BJ (cell line): ENCODE data around the gene MEIS1. TPM values are rescaled to one million over a fixed set of nuclear protein-coding genes. Genes with fewer than 3 reads are reported as not detected.

Experiments
- CTCF ChIA-PET: fragments of 350-600 bp; formaldehyde crosslinking; extraction: SDS; loops from one replicate; lab custom pipeline; 2021; ENCODE audit warnings: antibody characterized with exemption, inconsistent platforms; lab: Yijun Ruan, JAX
- POLR2A ChIA-PET: fragments of 300-600 bp; sonication (Branson Sonifier 250); formaldehyde crosslinking; extraction: SDS; loops from one replicate; lab custom pipeline; 2021; ENCODE audit warnings: antibody characterized with exemption; lab: Charles Lee
- DNase-seq: peaks from one replicate; pipeline ENCODE4 v3.0.0-alpha.2; 2011; ENCODE audit warnings: low read depth
- H3K27me3 ChIP-seq: 2 replicates; pipeline ENCODE4 v1.6.0; 2011; ENCODE audit warnings: low read length; ENCODE audit not compliant: control insufficient read depth, insufficient read depth
- H3K36me3 ChIP-seq: 2 replicates; pipeline ENCODE4 v1.5.1; 2011; ENCODE audit warnings: low read length; ENCODE audit not compliant: control insufficient read depth, insufficient read depth
- H3K4me3 ChIP-seq: 2 replicates; pipeline ENCODE4 v1.5.1; 2011; ENCODE audit warnings: low read depth, mild to moderate bottlenecking, control low read depth, low read length
- polyA plus RNA-seq: library from polyadenylated mRNA; depleted of rRNA; stranded (reverse); fragments of >200 nt; gene quantifications from 2 replicates; pipeline ENCODE4 v1.2.3, GENCODE V29; 2011
- TF ChIP-seq, protein P1 (sequence below): IDR thresholded peaks from 2 replicates; pipeline ENCODE4 v1.5.1; 2011; ENCODE audit warnings: low read depth, mild to moderate bottlenecking, control low read depth, inconsistent platforms, low read length, moderate library complexity; ENCODE audit not compliant: insufficient read depth

MEIS1 gene
- polyA plus RNA-seq, 1 experiment = 65.7 TPM

DNA sequence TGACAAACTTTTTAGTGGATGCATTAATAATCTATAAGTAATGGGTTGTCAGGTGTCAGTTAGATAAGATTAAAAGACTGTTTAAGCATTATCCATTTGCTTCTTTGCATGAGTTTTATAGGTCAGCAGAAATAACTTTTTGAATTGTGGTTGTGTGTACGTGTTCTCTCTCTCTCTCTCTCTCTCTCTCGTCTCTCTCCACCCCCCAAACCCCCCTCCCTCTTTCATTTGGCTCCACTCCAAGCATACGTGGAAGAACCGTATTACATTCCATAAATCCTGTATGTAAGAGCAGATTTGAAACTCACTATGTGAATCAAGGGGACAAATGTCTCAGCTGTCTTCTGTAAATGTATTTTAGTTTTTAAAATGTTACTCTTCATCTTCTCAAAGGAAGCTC lies 120.2 kb downstream of the MEIS1 start:
- Histone ChIP-seq H3K27me3 (no peaks in the 10 kb centered on the region), H3K4me3 (no peak overlapping the region), H3K36me3 (peaks cover 5% of the 10 kb centered on the region; the same call in 1 of the 2 replicates)
- ChIA-PET POLR2A (interaction anchor here (0.5 kb wide), 1 partner anchor 120 kb away, joined by 3 read pairs; the partner anchor contains the start of gene MEIS1), CTCF (interaction anchor here (0.6 to 1.5 kb wide), 3 partner anchors 13 to 111 kb away, joined by 3 to 4 read pairs (median 3); no protein-coding TSS in a partner anchor)
- TF ChIP-seq, protein P1, sequence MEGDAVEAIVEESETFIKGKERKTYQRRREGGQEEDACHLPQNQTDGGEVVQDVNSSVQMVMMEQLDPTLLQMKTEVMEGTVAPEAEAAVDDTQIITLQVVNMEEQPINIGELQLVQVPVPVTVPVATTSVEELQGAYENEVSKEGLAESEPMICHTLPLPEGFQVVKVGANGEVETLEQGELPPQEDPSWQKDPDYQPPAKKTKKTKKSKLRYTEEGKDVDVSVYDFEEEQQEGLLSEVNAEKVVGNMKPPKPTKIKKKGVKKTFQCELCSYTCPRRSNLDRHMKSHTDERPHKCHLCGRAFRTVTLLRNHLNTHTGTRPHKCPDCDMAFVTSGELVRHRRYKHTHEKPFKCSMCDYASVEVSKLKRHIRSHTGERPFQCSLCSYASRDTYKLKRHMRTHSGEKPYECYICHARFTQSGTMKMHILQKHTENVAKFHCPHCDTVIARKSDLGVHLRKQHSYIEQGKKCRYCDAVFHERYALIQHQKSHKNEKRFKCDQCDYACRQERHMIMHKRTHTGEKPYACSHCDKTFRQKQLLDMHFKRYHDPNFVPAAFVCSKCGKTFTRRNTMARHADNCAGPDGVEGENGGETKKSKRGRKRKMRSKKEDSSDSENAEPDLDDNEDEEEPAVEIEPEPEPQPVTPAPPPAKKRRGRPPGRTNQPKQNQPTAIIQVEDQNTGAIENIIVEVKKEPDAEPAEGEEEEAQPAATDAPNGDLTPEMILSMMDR = no peak
- no peak for DNase-seq

DNA sequence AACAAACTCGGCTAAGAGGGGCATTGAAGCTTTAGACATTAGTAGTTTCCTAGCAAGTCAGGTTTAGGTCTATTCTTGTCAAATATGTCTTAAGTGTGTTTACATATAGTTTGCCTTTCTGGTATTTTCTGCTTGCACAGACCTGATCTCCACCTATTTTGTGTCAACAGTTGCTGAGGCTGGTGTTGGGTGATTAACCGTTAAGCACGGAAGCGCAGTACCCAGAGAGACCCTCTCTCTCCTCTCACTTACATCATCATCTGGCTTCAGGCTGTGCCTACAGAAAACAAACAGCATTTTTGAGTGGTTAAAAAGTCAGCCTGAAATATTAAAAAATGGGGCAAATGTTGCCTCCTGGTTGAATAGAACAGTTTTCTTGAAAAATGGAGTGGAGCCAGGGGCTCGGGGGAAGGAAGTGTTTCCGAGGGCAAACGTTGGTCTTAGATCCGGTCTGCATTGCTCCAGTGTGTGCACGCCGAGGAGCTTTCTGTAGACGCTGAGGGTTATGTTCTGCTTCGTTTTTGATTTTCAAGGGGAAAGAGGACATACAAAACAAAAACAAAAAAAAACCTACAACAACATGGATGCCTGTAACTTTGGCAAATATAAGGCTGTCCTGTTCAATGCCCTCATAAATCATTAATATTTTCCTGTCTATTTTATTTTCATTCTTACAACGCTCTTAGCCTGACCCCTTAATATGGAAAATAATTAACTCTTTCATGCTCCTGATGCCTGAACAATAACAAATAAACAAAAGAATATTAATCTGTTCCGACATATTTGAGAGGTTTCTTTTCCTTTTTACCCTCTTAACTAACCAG lies 120.8 kb downstream of the MEIS1 start:
- peaks cover 5% of the 10 kb centered on the region; the same call in 1 of the 2 replicates for H3K36me3 ChIP-seq
- TF ChIP-seq, protein P1 = no peak
- H3K27me3 ChIP-seq = no peaks in the 10 kb centered on the region
- POLR2A ChIA-PET = no interaction called here
- no peak overlapping the region for H3K4me3 ChIP-seq
- no peak for DNase-seq
- CTCF ChIA-PET = interaction anchor here (0.6 to 1.5 kb wide), 3 partner anchors 14 to 112 kb away, joined by 3 to 4 read pairs (median 3); no protein-coding TSS in a partner anchor

DNA sequence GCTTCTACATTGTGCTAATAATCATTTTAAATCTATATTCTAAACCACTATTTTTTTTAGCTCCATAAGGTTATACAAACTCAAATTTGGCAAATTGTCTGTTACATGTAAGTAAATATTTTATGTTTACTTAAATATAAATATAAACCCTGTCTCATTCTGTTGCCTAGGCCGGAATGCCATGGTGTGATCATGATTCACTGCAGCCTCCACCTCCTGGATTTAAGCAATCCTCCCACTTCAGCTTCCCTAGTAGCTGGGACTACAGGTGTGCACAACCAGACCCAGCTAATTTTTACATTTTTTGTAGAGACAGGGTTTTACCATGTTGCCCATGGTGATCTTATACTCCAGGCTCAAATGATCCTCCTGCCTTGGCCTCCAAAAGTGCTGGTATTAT lies 124.7 kb downstream of the MEIS1 start:
- H3K27me3 ChIP-seq = no peaks in the 10 kb centered on the region
- peaks cover 4% of the 10 kb centered on the region; the same call in 1 of the 2 replicates for H3K36me3 ChIP-seq
- CTCF ChIA-PET = interaction anchor here (1.3 kb wide), 1 partner anchor 13 kb away, joined by 3 read pairs; no protein-coding TSS in a partner anchor
- H3K4me3 ChIP-seq = no peak overlapping the region
- TF ChIP-seq, protein P1 = no peak
- DNase-seq = no peak
- POLR2A ChIA-PET = no interaction called here

DNA sequence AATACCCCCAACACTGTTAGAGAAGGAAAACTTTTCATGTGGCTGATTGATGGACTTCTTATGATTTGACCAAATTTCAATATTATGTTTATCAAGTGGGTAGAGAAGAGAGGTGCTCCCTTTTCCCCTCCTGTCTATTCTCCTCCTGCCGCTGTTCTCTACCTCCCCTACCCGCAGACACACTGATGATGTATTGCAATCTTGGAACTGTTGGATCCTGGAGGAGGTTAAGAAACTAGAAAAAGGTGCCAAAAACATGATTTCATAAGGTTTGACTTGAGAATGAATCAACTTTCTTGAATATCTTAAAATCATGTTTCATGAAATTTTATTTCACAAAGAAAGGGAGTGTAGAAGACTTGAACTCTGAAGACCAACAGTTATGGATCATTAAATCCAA lies 125.8 kb downstream of the MEIS1 start:
- ChIA-PET POLR2A (no interaction called here), CTCF (interaction anchor here (1.3 kb wide), 1 partner anchor 14 kb away, joined by 3 read pairs; no protein-coding TSS in a partner anchor)
- Histone ChIP-seq H3K4me3 (no peak overlapping the region), H3K36me3 (peaks cover 4% of the 10 kb centered on the region; the same call in 1 of the 2 replicates), H3K27me3 (no peaks in the 10 kb centered on the region)
- TF ChIP-seq, protein P1 = no peak
- no peak for DNase-seq

DNA sequence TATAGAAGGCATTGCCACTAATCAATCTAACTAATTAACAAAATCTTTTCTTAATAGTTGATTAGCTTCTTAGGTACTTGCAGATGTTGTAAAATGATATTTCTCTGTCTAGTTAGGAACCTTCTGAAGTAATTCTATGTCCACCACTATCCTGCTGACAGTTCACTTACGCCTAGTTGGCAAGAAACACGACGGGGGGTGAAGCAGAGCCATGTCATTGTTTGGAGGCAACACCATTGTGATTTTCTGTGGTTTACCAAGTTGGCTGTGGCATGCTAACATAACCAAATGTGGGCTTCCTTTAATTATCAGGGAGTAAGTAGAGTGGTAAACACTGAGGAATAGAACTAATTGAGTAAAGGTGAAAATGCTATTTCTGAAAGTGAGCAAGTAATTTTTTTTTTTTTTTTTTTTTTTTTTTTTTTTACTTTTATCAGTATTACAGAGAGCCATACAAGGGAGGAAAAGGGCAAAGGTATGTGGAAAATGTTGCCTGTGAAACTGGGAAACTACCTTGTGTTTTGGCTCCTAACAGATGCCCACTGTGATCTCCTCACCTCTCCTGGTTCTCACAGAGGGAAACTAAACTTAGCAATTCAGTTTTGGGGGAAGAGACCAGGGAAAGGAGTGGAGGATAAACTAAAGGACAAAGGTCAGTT lies 126.8 kb downstream of the MEIS1 start:
- CTCF ChIA-PET = no interaction called here

More for the DNA sequence above, 126.8 kb downstream of the MEIS1 start:
- Histone ChIP-seq H3K36me3 (peaks cover 4% of the 10 kb centered on the region; the same call in 1 of the 2 replicates), H3K4me3 (no peak overlapping the region), H3K27me3 (no peaks in the 10 kb centered on the region)
- DNase-seq = no peak
- TF ChIP-seq, protein P1 = no peak
- POLR2A ChIA-PET = no interaction called here
